K562 (cell line): ENCODE results near the gene TDRD6. TPM values are rescaled to one million over a fixed set of nuclear protein-coding genes. Genes with fewer than 3 reads are reported as not detected.

Source experiments
- ATAC-seq: fragments of 200-7000 bp; cut with Tn5 transposase; 3 replicates; pipeline ENCODE4 v1.9.1; 2020; ENCODE audit warnings: moderate library complexity
- BruUV-seq: library from RNA; stranded (reverse); fragments of 400-500 nt; replicated peaks from 2 replicates; lab custom pipeline; 2021; lab: Mats Ljungman, UMichigan
- CTCF ChIA-PET: fragments of 300-600 bp; formaldehyde crosslinking; extraction: SDS; loops from one replicate; lab custom pipeline; 2021; ENCODE audit warnings: low intra/inter-chr PET ratio; lab: Yijun Ruan, JAX
- POLR2A ChIA-PET: fragments of 300-600, 350-650 bp; sonication (Branson Sonifier 250); formaldehyde crosslinking; extraction: SDS; loops from one replicate; lab custom pipeline; 2021; ENCODE audit warnings: antibody characterized with exemption, inconsistent platforms; lab: Yijun Ruan, JAX
- DNase-seq, 4 experiments: peaks; one replicate each; pipeline versions ENCODE4 v3.0.0 to v3.0.0-alpha.2; 2011 to 2018; ENCODE audit warnings: low spot score in 3 of 4, mixed read lengths in 3 of 4; ENCODE audit errors: extremely low read depth in 1 of 4
- FAIRE-seq: peaks from 2 replicates; lab custom pipeline; 2011; peaks lifted over from hg19 to GRCh38; lab: Jason Lieb, UNC
- H2AFZ ChIP-seq: 2 replicates; pipeline ENCODE4 v1.6.0; 2011; ENCODE audit warnings: low read depth, low read length, control low read depth, inconsistent platforms
- H3K27ac ChIP-seq: fragments of 200-600 bp; 3 replicates; pipeline ENCODE4 v1.8.0; 2011; ENCODE audit warnings: low read depth, mild to moderate bottlenecking, control low read depth, inconsistent platforms, low read length, moderate library complexity, mixed read lengths; ENCODE audit errors: extremely low read depth
- H3K27me3 ChIP-seq, 2 experiments: fragments of 300-600 bp in 1 of 2; 2 replicates in 1 of 2; 3 replicates in 1 of 2; pipeline versions ENCODE4 v1.6.0 to v1.8.0; 2011; ENCODE audit warnings: inconsistent platforms in 2 of 2, low read length in 2 of 2, mild to moderate bottlenecking in 1 of 2, mixed read lengths in 1 of 2, moderate library complexity in 1 of 2; ENCODE audit not compliant: control insufficient read depth in 2 of 2, insufficient read depth in 2 of 2
- H3K36me3 ChIP-seq: fragments of 300-600 bp; 3 replicates; pipeline ENCODE4 v1.8.0; 2011; ENCODE audit warnings: mild to moderate bottlenecking, low read length, inconsistent platforms; ENCODE audit not compliant: control insufficient read depth, insufficient read depth
- H3K4me1 ChIP-seq, 2 experiments: fragments of 200-600 bp in 1 of 2; replicated peaks in 1 of 2; 2 replicates in 1 of 2; 3 replicates in 1 of 2; pipeline versions ENCODE4 v1.5.1 to v1.8.0; 2011; ENCODE audit warnings: inconsistent platforms in 2 of 2, low read length in 2 of 2, mild to moderate bottlenecking in 1 of 2, mixed read lengths in 1 of 2, moderate library complexity in 1 of 2; ENCODE audit not compliant: control insufficient read depth in 2 of 2, insufficient read depth in 2 of 2
- H3K4me2 ChIP-seq: 2 replicates; pipeline ENCODE4 v1.6.1; 2011; ENCODE audit warnings: low read length, control low read depth, inconsistent platforms, mixed read lengths; ENCODE audit not compliant: insufficient read depth
- H3K4me3 ChIP-seq: fragments of 200-600 bp; sonication (generic), shearing (Covaris generic); 2 replicates; pipeline ENCODE4 v1.5.1; 2016; ENCODE audit warnings: control low read depth, inconsistent platforms
- H3K79me2 ChIP-seq: fragments of 200-600 bp; 3 replicates; pipeline ENCODE4 v1.8.0; 2011; ENCODE audit warnings: low read length, inconsistent platforms; ENCODE audit not compliant: control insufficient read depth, insufficient read depth
- H3K9ac ChIP-seq, 2 experiments: 2 replicates each; pipeline versions ENCODE4 v1.6.0 to v1.6.1; 2011; ENCODE audit warnings: low read depth in 2 of 2, low read length in 2 of 2, control low read depth in 1 of 2, inconsistent platforms in 1 of 2, mild to moderate bottlenecking in 1 of 2, mixed read lengths in 1 of 2; ENCODE audit not compliant: insufficient read depth in 1 of 2
- H3K9me1 ChIP-seq: one replicate; pipeline ENCODE4 v1.6.0; 2011; ENCODE audit warnings: inconsistent platforms, mild to moderate bottlenecking, low read length, moderate library complexity; ENCODE audit not compliant: control insufficient read depth, insufficient read depth
- H3K9me3 ChIP-seq: replicated peaks from 2 replicates; pipeline ENCODE4 v1.5.1; 2011; ENCODE audit warnings: low read depth, low read length, inconsistent platforms; ENCODE audit not compliant: control insufficient read depth, insufficient read depth
- H4K20me1 ChIP-seq: replicated peaks from 2 replicates; pipeline ENCODE4 v1.6.1; 2011; ENCODE audit warnings: low read length, inconsistent platforms, mixed read lengths; ENCODE audit not compliant: control insufficient read depth, insufficient read depth
- AFF4 ChIP-seq: sonication (generic); formaldehyde crosslinking; IDR thresholded peaks from 2 replicates; pipeline ENCODE4 v1.8.0; 2023; ENCODE audit warnings: mild to moderate bottlenecking, missing genetic modification reagents
- ARID2 ChIP-seq: fragments of 450-650 bp; IDR thresholded peaks from 2 replicates; pipeline ENCODE4 v1.6.1; 2017; ENCODE audit warnings: antibody characterized with exemption, mild to moderate bottlenecking
- ATF4 ChIP-seq: fragments of 450-650 bp; formaldehyde crosslinking; IDR thresholded peaks from 2 replicates; pipeline ENCODE4 v1.4.0; 2022; ENCODE audit warnings: mild to moderate bottlenecking, moderate library complexity
- CBX8 ChIP-seq: fragments of 200-600 bp; sonication (generic); IDR thresholded peaks from 2 replicates; pipeline ENCODE4 v1.6.1; 2012; ENCODE audit warnings: borderline replicate concordance, mixed run types, low read depth, mild to moderate bottlenecking, moderate library complexity, mixed read lengths, low read length, control low read depth, inconsistent platforms; ENCODE audit not compliant: poor library complexity, severe bottlenecking; ENCODE audit errors: extremely low read depth
- ETV6 ChIP-seq, 3 experiments: fragments of 150-350 bp in 1 of 3; sonication (generic) in 1 of 3; formaldehyde crosslinking in 1 of 3; IDR thresholded peaks; 2 replicates each; pipeline versions ENCODE4 v1.6.1 to v1.8.0; 2014 to 2022; ENCODE audit warnings: borderline replicate concordance in 2 of 3, low read depth in 2 of 3, antibody characterized with exemption in 1 of 3, low read length in 1 of 3, mild to moderate bottlenecking in 1 of 3, missing genetic modification reagents in 1 of 3
- GABPA ChIP-seq: fragments of 200-800 bp; sonication (Bioruptor generic); conservative IDR thresholded peaks from 2 replicates; pipeline ENCODE4 v1.6.1; 2016; ENCODE audit warnings: low read depth, missing genetic modification characterization, missing compliant biosample characterization
- HDGF ChIP-seq: fragments of 450-650 bp; IDR thresholded peaks from 2 replicates; pipeline ENCODE4 v1.6.1; 2016
- JUN ChIP-seq, 2 experiments: sonication (generic) in 1 of 2; formaldehyde crosslinking in 1 of 2; IDR thresholded peaks; 2 replicates each; pipeline versions ENCODE4 v1.6.1 to v1.8.0; 2012 to 2022; ENCODE audit warnings: borderline replicate concordance in 2 of 2, mild to moderate bottlenecking in 2 of 2, improper control_type of control experiment in 1 of 2, low read depth in 1 of 2, low read length in 1 of 2, missing genetic modification reagents in 1 of 2
- KLF10 ChIP-seq: fragments of 250-450 bp; sonication (Bioruptor Pico); IDR thresholded peaks from 2 replicates; pipeline ENCODE4 v1.6.1; 2021; ENCODE audit warnings: matching md5 sums
- LEF1 ChIP-seq: fragments of 450-650 bp; IDR thresholded peaks from 2 replicates; pipeline ENCODE4 v1.6.1; 2016; ENCODE audit warnings: mild to moderate bottlenecking
- MEF2A ChIP-seq: IDR thresholded peaks from 2 replicates; pipeline ENCODE4 v1.6.1; 2011; ENCODE audit warnings: low read depth, mild to moderate bottlenecking, low read length, moderate library complexity; ENCODE audit not compliant: control insufficient read depth
- PTRF ChIP-seq: fragments of 450-650 bp; IDR thresholded peaks from 2 replicates; pipeline ENCODE4 v1.6.1; 2016; ENCODE audit warnings: mild to moderate bottlenecking, missing genetic modification characterization, missing compliant biosample characterization
- SMARCB1 ChIP-seq: IDR thresholded peaks from 2 replicates; pipeline ENCODE4 v1.6.1; 2011; ENCODE audit warnings: improper control_type of control experiment, low read depth; ENCODE audit not compliant: insufficient read length
- ZKSCAN8 ChIP-seq: fragments of 200-800 bp; sonication (Bioruptor generic); IDR thresholded peaks from 2 replicates; pipeline ENCODE4 v1.6.1; 2016; ENCODE audit warnings: missing genetic modification characterization, missing compliant biosample characterization
- ZNF12 ChIP-seq: sonication (generic); formaldehyde crosslinking; IDR thresholded peaks from 2 replicates; pipeline ENCODE4 v1.4.0; 2020; ENCODE audit warnings: mild to moderate bottlenecking, missing genetic modification reagents
- ZNF280A ChIP-seq: fragments of 450-650 bp; IDR thresholded peaks from 2 replicates; pipeline ENCODE4 v1.6.1; 2018; ENCODE audit warnings: mild to moderate bottlenecking, low read depth; ENCODE audit not compliant: partially characterized antibody
- WGBS: fragments of 100-300 bp; shearing (Covaris generic); methylation state at CpG from one replicate; pipeline ENCODE4 v1.1.6; 2016; ENCODE audit warnings: low coverage, mixed read lengths; ENCODE audit not compliant: insufficient coverage; ENCODE audit errors: missing lambda C conversion rate; 5-methylcytosine and 5-hydroxymethylcytosine counted together
- in situ Hi-C: fragments of 300-500 bp; cut with MboI; formaldehyde crosslinking; loops from 4 replicates; pipeline ENCODE4 v1.15.0; 2018; ENCODE audit warnings: inconsistent platforms, mixed read lengths
- intact Hi-C: fragments of 100-400 bp; cut with micrococcal nuclease; formaldehyde crosslinking; loops from 2 replicates; pipeline ENCODE4 v1.14.2; 2022
- polyA plus RNA-seq, 8 experiments: library from polyadenylated mRNA; depleted of rRNA in 4 of 8; stranded (reverse) in 5 of 8; unstranded in 3 of 8; fragments of >200 nt; fragmentation: Nextera tagmentation in 2 of 8; fragmentation: Illumina TruSeq in 1 of 8; extraction: Ambion mirVana in 2 of 8; extraction: Trizol in 1 of 8; gene quantifications; 2 replicates each; pipeline versions ENCODE4 v1.2.1 to v1.2.3, GENCODE V29; 2011 to 2014; ENCODE audit warnings: inconsistent platforms in 1 of 8, missing spikeins in 1 of 8
- total RNA-seq, 7 experiments: library from RNA; depleted of rRNA in 6 of 7; stranded (reverse); fragments of >200 nt in 6 of 7; fragmentation: Illumina TruSeq in 2 of 7; extraction: Trizol in 2 of 7; gene quantifications; 2 replicates each; pipeline versions ENCODE4 v1.2.1 to v1.2.3, GENCODE V29; 2011 to 2021; ENCODE audit warnings: low replicate concordance in 1 of 7

The TDRD6 gene
- total and polyA plus RNA-seq, 9 of the 15 experiments (the other 6 are each of a cell fraction or from before 2014, with no cell fraction given) = under 0.01 to 0.53 (median 0.14) TPM; not detected in 1

GRCh38 chr6:46706464-46706863 lies 18.8 kb downstream of the TDRD6 start:
- Histone ChIP-seq H3K9me3 (no peaks in the 10 kb centered on the region), H3K9me1 (no peaks in the 10 kb centered on the region), H3K27me3 (no peaks in the 10 kb centered on the region), H4K20me1 (no peaks in the 10 kb centered on the region), H3K79me2 (no peaks in the 10 kb centered on the region), H3K9ac (no peak overlapping the region), H3K36me3 (no peaks in the 10 kb centered on the region), H3K4me3 (no peak overlapping the region), H2AFZ (no peak overlapping the region), H3K27ac (no peak overlapping the region), H3K4me1 (no peaks in the 10 kb centered on the region), H3K4me2 (no peak overlapping the region)
- no peak for DNase-seq
- ChIA-PET CTCF (no interaction called here), POLR2A (no interaction called here)
- BruUV-seq = no TSS peak
- TF ChIP-seq KLF10 (CRISPR knock-in tag) = no peak
- no peak for TF ChIP-seq JUN (IDR thresholded peaks at IDR 0.05; ENCODE audit: borderline replicate concordance, low read depth, low read length)
- no peak for TF ChIP-seq JUN (CRISPR knock-in tag; IDR thresholded peaks at IDR 0.05; ENCODE audit: borderline replicate concordance)
- TF ChIP-seq ZKSCAN8 (CRISPR knock-in tag) = no peak
- TF ChIP-seq ATF4 (CRISPR knock-in tag) = no peak
- no peak for TF ChIP-seq GABPA
- no peak for TF ChIP-seq SMARCB1
- no peak for TF ChIP-seq ARID2
- no peak for TF ChIP-seq MEF2A
- no peak for TF ChIP-seq ETV6 (IDR thresholded peaks at IDR 0.05; ENCODE audit: borderline replicate concordance in 1 of 2, low read depth in 2 of 2, low read length in 1 of 2)
- TF ChIP-seq ETV6 (CRISPR knock-in tag; IDR thresholded peaks at IDR 0.05; ENCODE audit: borderline replicate concordance) = no peak
- TF ChIP-seq CBX8 = no peak
- no peak for TF ChIP-seq ZNF12 (CRISPR knock-in tag)
- no peak for TF ChIP-seq AFF4 (CRISPR knock-in tag)
- no peak for TF ChIP-seq LEF1
- no peak for TF ChIP-seq PTRF (tag)
- no peak for TF ChIP-seq ZNF280A
- TF ChIP-seq HDGF = no peak
- no peak for ATAC-seq
- in situ Hi-C loops (no loop called here), intact Hi-C loops (no loop called here)
- FAIRE-seq = no peak
- WGBS = 0% methylated on average over 2 of the region's 2 CpGs
